Mononuclear cell (primary cell): ENCODE results near the gene DBN1. TPM values are rescaled to one million over a fixed set of nuclear protein-coding genes. Genes with fewer than 3 reads are reported as not detected.

ENCODE experiments used
- H3K27me3 ChIP-seq: 2 replicates; pipeline ENCODE4 v1.6.0; 2011; ENCODE audit warnings: low read length, control low read depth; ENCODE audit not compliant: insufficient read depth
- H3K4me1 ChIP-seq: 2 replicates; pipeline ENCODE4 v1.5.1; 2011; ENCODE audit warnings: mild to moderate bottlenecking, low read length, control low read depth; ENCODE audit not compliant: insufficient read depth
- H3K4me3 ChIP-seq: 2 replicates; pipeline ENCODE4 v1.5.1; 2011; ENCODE audit warnings: mild to moderate bottlenecking, low read length, moderate library complexity
- H3K9me3 ChIP-seq: 2 replicates; pipeline ENCODE4 v1.5.1; 2011; ENCODE audit warnings: low read depth, mild to moderate bottlenecking, control low read depth, low read length
- total RNA-seq: library from RNA; depleted of rRNA; stranded (reverse); fragments of >200 nt; gene quantifications from one replicate; pipeline ENCODE4 v1.2.3, GENCODE V29; 2012

The DBN1 gene
- total RNA-seq, 1 donor, result 4.6 TPM

DNA sequence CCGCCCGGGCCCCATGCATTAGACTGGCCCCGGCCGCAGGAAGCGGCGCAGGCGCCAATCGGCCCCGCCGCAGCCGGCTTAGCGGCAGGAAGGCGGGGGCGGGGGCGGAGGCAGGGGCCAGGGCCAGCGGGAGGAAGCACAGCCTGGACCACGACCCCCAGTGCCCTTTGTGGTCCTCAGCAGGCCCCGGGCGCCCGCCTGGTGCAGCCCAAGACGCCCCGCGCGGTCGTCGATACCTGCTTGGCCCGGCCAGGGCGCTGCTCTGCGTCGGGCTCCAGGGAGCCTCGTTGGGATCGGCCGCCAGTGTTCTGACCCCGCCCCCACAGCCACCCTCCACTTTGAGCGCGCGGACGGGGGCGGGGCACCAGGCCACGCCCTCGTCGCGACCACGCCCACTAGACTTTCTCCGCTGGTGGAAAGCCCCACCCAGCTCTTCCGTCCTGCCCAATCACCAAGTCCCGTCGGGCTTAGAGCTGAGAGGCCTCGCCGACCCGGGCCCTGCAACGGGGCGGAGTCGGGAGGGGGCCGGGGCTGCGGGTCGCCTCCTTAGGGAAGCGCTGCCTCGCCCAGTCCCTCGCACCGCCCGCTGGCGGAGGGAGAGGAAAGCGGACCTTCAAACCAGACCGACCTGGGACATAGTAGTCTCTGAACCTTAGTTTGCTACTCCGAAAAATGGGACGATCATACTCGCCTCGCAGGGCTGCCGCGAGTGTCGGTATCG is 24.0 kb upstream of the DBN1 start, which contains the start of gene PDLIM7:
Gene PDLIM7, minus strand, starts transcription at position 313 of the 721 bp plus-strand sequence. CDS start 1,092 bp downstream, outside the sequence.
- Histone ChIP-seq H3K4me3 (peak within 1 kb of the TSS; percentile 55), H3K9me3 (no peaks in the 10 kb centered on the region), H3K27me3 (no peaks in the 10 kb centered on the region), H3K4me1 (peaks cover 75% of the 10 kb centered on the region)

DNA sequence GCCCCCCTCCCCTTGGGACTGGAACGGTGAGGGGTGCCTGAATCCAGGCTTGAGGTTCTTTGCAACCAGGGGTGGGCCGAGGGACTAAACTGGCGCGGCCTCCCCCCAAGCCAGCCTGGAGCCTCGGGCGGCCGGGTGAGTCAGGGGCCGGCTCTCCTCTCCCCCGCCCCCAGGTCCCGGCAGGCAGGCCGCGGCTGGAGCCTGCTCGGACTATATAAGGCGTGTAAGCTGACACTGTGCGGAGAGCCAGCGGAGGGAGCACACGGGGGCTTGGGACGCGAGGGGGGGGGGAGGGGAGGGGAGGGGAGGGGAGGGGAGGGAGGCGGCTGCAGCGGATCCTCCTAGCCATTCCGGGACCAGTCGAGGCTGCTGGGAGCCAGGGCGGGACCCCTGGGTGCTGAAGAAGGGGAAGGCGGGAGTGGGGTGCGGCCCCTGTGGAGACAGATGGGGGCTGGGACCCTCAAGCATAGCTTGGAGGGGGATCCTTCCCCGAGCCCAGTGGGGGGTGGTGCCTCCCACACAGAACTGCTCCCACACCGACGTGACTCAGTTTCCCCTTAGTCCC is 23.4 kb upstream of the DBN1 start:
- Histone ChIP-seq H3K4me1 (peaks cover 68% of the 10 kb centered on the region), H3K27me3 (no peaks in the 10 kb centered on the region), H3K4me3 (peak overlapping the region; percentile 55), H3K9me3 (no peaks in the 10 kb centered on the region)

DNA sequence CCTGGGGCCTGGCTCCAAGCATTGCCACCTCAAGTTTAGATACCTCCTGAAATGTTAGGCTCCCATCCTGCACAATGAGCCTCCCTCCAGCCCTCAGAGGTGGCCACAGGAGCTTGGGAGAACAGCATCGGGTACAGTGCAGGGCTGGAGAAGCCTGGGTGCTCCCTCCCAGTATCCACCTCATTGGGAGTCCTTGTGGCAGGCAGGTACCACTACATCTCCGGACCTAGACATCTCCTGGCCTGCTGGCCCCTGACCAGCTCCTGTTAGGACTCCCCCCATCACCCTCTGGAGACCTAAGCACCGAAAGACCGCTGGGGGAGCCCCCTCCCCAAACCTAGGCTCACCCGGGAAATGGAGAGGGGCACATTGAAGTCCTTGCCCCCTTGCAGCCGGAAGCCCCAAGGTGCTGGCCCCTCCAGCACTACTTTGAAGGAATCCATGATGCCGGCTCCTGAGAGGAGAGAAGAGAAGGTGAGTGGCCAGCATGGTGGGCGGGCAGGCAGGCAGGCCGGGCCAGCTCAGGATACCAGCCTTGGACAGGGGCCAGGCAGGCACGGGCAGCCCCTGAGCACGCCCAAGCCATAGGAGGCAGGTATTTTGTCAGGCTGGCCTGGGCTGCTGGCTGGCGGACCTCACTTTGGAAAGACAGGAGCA is 22.8 kb upstream of the DBN1 start:
- H3K4me3 ChIP-seq, result peak overlapping the region; percentile 13
- H3K9me3 ChIP-seq, result no peaks in the 10 kb centered on the region
- peaks cover 63% of the 10 kb centered on the region for H3K4me1 ChIP-seq
- no peaks in the 10 kb centered on the region for H3K27me3 ChIP-seq

DNA sequence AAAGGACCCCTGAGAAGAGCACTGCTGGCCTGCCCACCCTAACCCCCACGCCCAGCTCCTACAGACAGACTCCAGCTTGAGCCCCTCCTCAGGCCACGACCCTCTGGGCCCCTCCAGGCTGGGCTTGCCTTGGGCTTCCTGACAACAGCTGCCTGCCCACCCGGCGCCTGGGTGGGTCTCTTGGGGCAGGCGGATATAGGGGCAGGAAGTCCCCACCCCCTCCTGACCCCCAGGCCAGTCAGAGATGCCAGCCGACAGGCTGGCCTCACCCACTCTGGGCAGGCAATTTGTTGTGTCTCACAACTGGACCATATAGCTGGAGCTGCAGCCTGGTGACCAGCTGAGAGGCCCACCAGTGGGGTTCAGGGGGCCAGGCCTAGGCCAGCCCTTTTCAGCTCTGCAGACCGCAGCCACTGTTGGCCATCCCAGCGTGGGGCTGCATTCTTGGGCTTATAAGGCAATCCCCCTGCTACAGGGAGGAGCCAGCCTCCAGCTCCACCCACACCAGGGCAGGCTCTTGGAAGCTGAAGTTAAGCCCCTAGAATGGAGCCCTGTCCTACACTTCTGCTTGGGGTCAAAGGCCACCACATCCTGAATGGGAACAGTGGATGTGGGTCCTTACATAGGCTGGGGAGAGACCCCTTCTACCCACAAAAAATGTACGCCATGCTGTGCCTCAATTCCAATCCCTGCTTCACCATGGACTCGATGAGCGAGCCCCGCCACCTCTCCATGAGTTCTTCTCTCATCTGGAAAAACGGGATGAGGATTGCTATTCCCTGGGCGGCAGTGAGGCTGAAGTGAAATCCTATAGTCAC is 22.0 kb upstream of the DBN1 start:
- H3K9me3 ChIP-seq, result no peaks in the 10 kb centered on the region
- H3K4me3 ChIP-seq, result no peak overlapping the region
- peaks cover 62% of the 10 kb centered on the region for H3K4me1 ChIP-seq

DNA sequence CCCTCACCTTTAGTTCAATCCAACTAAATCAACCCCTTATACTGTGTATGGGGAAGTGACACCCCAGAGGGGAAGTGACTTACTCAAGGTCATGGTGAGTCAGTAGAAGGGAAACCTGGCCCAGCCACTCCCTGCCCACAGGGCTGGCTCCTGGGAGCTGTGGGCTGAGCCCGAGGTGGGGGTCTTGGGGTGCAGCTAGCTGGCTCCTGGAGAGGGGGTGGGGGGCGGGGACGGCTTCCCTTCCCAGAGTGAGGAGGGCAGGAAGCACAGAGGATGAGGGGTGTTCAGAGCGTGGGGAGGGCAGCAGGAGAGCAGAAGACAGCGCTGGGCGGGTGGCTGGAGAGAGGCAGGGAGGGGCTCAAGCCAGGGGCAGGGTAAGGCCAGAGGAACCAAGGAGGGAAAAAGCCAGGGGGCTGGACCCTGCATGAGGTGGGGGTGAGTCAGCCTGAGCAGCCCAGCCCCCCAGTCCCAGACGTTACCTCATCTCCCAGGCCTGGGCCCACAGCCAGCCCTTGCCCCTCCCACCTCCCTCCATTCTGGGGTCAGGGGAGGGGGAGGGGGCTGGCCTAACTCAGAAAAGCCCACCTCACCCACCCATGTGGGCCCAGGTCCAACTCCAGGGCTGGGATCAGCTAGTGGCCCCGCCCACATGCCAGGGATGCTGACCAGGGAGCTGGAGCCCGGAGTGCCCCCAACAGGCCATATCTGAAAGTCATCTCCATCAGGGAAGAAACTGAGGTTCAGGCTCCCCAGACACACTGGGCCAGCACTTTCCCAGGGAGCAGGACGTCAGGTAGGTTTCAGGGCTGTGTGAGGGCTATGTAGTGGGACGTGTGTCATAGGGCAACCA is 21.1 kb upstream of the DBN1 start:
- no peak overlapping the region for H3K4me3 ChIP-seq
- no peaks in the 10 kb centered on the region for H3K9me3 ChIP-seq
- peaks cover 61% of the 10 kb centered on the region for H3K4me1 ChIP-seq

More for the DNA sequence above, 22.0 kb upstream of the DBN1 start:
- H3K27me3 ChIP-seq, result no peaks in the 10 kb centered on the region

DNA sequence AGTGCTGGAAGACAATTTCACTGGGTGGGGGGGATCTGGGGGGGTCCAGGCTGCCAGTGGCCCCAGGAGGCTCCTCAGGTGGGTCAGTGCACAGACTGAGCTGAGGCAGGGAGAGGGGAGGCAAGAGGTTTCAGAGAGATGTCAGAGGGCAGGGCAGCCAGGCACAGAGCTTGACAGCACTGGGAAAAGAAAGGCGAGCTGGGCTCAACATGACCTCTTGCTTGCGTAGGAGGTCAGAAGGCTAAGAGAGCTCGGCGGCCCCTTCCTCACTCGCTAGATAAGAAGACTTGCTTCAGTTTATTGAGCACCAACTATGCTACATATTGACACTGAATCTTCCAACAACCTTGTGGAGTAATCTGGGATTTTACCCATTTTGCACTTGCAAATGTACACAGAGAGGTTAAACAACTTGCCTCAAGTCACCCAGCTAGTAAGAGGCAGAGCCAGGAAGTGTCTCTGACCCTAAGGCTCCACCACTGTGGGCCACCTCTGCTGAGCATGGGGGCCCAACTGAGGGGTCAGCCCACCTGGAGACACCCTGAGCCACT is 20.4 kb upstream of the DBN1 start:
- H3K4me1 ChIP-seq, result peaks cover 61% of the 10 kb centered on the region
- H3K9me3 ChIP-seq, result no peaks in the 10 kb centered on the region
- H3K4me3 ChIP-seq, result no peak overlapping the region
- no peaks in the 10 kb centered on the region for H3K27me3 ChIP-seq

More for the DNA sequence above, 21.1 kb upstream of the DBN1 start:
- H3K27me3 ChIP-seq, result no peaks in the 10 kb centered on the region

DNA sequence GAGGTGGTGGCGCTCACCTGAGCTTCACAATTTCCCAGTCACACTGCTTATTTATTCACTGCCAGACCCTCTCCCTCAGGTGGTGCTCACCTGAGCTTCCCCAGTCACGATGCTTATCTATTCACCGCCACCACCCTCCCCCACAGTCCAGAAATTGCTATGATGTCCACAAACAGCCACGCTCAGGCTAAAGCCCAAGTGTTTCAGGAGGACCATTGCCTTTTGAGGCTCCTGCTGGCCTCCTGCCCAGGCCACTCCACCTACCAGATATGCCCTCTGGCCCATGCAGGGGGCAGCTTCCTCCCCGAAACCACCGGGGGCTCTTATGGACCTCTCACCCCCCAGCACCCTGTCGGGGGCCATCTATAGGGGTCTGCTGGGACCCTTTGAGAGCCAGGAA is 19.4 kb upstream of the DBN1 start:
- peaks cover 52% of the 10 kb centered on the region for H3K4me1 ChIP-seq
- no peaks in the 10 kb centered on the region for H3K9me3 ChIP-seq
- no peak overlapping the region for H3K4me3 ChIP-seq
- no peaks in the 10 kb centered on the region for H3K27me3 ChIP-seq

DNA sequence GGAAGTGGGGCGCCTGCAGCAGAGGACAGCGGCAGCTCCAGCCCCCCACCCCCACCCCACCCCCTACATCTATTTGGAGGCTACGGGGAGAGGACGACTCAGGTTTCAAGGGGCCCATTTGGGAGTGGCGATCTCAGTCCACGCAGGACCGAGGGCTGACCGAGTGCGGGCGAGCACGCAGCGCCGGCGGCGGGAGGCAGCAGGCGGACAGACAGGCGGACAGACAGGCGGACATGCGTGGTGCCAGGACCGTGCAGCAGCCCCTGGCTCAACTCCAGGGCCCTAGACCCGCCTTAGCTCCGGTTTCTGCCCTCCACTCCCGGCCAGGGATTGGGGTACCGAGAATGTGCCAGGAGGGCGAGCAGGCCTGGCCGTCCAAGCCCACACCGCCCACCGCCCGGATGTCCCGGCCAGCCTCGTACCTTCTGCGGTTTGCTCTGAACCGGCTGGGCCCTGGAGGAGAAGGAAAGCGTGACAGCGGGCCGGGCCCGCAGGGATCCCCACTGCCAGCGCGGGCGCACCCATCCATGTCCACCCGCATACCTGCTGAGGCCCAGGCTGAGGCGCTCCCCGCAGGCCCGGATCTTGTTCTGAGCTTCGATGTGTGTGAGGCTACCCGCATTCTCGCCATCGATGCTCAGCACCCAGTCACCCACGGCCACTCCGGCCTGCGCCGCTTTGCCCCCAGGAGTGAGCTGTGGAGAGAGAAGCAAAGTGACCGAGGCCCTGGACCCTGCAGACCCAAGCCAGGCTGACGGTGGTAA is 18.7 kb upstream of the DBN1 start:
- no peak overlapping the region for H3K4me3 ChIP-seq
- H3K4me1 ChIP-seq, result peaks cover 49% of the 10 kb centered on the region

DNA sequence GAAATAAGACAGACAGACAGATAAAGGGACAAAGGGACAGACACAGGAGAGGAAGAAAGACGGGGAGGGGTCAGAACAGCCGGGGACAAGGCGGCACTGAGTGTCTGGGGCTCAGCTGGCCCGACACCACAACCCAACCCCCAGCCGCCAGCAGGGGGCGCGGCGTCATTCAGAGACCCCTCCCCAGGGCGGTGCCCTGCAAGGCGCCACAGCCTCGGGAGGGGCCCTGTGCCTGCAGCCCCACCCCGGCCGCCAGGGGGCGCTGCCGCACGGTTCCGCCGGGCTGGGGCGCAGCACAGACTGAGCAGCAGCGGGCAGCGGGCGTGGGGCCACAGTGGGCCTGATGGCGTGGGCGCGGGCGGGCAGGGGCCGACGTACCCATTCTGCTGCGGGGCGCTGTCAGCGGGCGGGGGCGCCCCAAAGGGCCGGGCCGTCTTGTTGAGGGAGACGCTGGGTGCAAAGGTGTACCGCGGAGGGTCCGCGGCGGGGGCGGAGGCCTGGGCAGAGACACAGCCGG is 18.1 kb upstream of the DBN1 start:
- Histone ChIP-seq H3K4me1 (peaks cover 47% of the 10 kb centered on the region), H3K9me3 (no peaks in the 10 kb centered on the region), H3K27me3 (no peaks in the 10 kb centered on the region), H3K4me3 (no peak overlapping the region)

More for the DNA sequence above, 18.7 kb upstream of the DBN1 start:
- no peaks in the 10 kb centered on the region for H3K27me3 ChIP-seq
- H3K9me3 ChIP-seq, result no peaks in the 10 kb centered on the region

DNA sequence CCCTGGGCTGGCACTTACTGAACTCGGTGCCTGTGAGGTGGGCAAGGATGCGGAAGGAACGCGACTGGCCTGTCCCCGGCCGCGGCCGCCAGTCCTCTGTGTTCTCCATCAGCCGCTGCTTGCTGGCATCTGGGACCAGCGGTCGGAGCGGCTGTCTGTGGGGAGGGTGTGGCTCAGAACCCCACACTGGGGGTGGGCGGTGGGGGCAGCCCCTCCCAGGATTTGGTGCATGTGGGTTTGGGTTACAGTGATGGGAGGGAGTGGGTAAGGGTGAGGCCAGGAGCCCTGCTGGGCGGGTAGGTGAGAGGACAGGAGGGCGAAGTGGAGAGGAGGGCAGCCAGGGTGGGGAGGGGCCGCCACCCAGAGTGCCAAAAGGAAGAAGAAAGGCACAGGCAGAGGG is 17.6 kb upstream of the DBN1 start:
- Histone ChIP-seq H3K4me1 (peaks cover 42% of the 10 kb centered on the region), H3K27me3 (no peaks in the 10 kb centered on the region), H3K4me3 (no peak overlapping the region)

DNA sequence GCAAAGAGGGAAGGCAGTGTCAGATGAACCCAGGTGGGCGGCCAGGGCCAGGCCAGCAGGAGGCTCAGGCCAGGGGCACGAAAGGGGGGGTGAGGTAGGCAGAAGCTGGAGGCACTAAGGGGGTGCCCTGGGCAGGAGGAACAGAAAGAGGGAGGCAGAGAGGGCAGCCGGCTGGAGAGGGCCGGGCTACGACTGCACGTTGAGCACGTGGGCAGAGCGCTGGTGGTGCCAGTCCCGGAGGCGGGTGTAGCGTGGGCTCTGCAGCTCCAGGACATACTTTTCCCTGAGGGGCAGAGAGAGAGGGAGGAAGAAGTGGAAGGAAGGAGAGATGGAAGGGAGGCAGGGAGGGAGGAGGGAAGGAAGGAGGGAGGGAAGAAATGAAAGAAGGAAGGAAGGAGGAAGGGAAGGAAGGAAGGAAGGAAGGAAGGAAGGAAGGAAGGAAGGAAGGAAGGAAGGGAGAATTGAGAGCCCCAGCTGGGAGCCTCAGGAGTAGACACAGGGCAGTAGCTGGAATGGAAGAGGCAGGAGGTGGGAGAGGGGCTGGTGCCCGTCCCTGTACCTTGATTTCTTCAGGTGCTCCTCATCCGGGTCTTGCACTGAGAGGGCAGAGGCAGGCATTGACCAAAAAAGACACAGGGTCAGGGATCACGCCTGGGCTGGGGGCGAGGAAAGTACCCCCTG is 17.0 kb upstream of the DBN1 start:
- no peaks in the 10 kb centered on the region for H3K9me3 ChIP-seq
- peaks cover 37% of the 10 kb centered on the region for H3K4me1 ChIP-seq
- H3K4me3 ChIP-seq, result no peak overlapping the region
- no peaks in the 10 kb centered on the region for H3K27me3 ChIP-seq

More for the DNA sequence above, 17.6 kb upstream of the DBN1 start:
- H3K9me3 ChIP-seq, result no peaks in the 10 kb centered on the region

DNA sequence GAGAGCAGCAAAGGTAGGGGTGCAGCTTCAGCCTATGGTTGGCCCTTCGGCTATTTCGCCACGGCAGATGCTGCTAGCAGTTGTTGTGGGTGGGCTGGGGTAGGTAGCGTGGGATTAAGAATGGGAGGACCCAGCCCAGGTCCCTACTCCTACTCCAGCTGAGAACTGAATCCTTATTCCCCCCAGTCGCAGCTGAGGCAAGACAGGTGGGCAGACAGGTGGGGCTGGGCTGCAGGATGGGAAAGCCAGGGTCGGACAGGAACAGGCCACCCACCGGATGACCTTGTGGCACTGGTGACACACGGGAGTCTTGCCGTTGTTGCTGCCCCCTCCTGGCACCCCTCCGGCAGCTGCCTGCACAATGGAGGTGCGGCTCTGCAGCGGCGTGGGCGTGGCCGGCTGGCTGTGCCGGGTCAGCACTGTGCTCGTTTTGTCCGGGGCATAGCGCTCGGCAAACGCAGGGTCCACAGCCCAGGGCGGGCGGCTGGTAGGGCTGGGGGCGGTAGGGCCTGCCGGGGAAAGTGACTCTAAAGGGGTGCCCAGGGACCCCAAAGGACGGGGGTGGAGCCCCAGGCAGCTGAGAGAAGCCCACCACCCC is 15.8 kb upstream of the DBN1 start:
- no peak overlapping the region for H3K4me3 ChIP-seq
- H3K27me3 ChIP-seq, result no peaks in the 10 kb centered on the region
- no peaks in the 10 kb centered on the region for H3K9me3 ChIP-seq
- peaks cover 24% of the 10 kb centered on the region for H3K4me1 ChIP-seq
